ENCODE measurements around the gene LIMK2.

- TF ChIP-seq, protein P1, sequence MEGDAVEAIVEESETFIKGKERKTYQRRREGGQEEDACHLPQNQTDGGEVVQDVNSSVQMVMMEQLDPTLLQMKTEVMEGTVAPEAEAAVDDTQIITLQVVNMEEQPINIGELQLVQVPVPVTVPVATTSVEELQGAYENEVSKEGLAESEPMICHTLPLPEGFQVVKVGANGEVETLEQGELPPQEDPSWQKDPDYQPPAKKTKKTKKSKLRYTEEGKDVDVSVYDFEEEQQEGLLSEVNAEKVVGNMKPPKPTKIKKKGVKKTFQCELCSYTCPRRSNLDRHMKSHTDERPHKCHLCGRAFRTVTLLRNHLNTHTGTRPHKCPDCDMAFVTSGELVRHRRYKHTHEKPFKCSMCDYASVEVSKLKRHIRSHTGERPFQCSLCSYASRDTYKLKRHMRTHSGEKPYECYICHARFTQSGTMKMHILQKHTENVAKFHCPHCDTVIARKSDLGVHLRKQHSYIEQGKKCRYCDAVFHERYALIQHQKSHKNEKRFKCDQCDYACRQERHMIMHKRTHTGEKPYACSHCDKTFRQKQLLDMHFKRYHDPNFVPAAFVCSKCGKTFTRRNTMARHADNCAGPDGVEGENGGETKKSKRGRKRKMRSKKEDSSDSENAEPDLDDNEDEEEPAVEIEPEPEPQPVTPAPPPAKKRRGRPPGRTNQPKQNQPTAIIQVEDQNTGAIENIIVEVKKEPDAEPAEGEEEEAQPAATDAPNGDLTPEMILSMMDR (IDR thresholded peaks at IDR 0.05; ENCODE audit: poor library complexity, severe bottlenecking) = peak; percentile 92
- no peak for TF ChIP-seq TAF1 (IDR thresholded peaks at IDR 0.05; ENCODE audit: low read depth)
- no peak for TF ChIP-seq EP300 (conservative IDR thresholded peaks at IDR 0.05; ENCODE audit: poor library complexity, severe bottlenecking)
Measured at GRCh38 chr22:31230871-31231621, 18.9 kb downstream of the LIMK2 start.

Data from neural cell (in vitro differentiated cells).